WTC11 (cell line): ENCODE measurements around the gene ZC3H13. TPM values are rescaled to one million over a fixed set of nuclear protein-coding genes. Genes with fewer than 3 reads are reported as not detected.

Experiments
- ATAC-seq: fragments of 200-7000 bp; cut with Tn5 transposase; 2 replicates; pipeline ENCODE4 v1.10.0; 2021; ENCODE audit warnings: mild to moderate bottlenecking, moderate library complexity
- CTCF ChIA-PET: fragments of 300-600 bp; sonication (Branson Sonifier 250); formaldehyde crosslinking; loops from one replicate; lab custom pipeline; 2021; ENCODE audit warnings: antibody characterized with exemption; lab: Charles Lee
- POLR2A ChIA-PET: fragments of 350-600 bp; sonication (Branson Sonifier 250); formaldehyde crosslinking; loops from one replicate; lab custom pipeline; 2021; ENCODE audit warnings: antibody characterized with exemption; lab: Charles Lee
- DNase-seq: peaks from one replicate; pipeline ENCODE4 v3.0.0; 2021; ENCODE audit warnings: low spot score
- H3K27ac Mint-ChIP-seq: 2 replicates; pipeline ENCODE4 v1.8.0; 2021; ENCODE audit warnings: mixed read lengths
- H3K27me3 Mint-ChIP-seq: 2 replicates; pipeline ENCODE4 v1.8.0; 2021; ENCODE audit warnings: low read depth, mild to moderate bottlenecking, moderate library complexity, mixed read lengths
- H3K36me3 Mint-ChIP-seq: 2 replicates; pipeline ENCODE4 v1.8.0; 2021; ENCODE audit warnings: mixed read lengths
- H3K4me1 Mint-ChIP-seq: 2 replicates; pipeline ENCODE4 v1.8.0; 2022; ENCODE audit warnings: mixed read lengths
- H3K4me3 Mint-ChIP-seq: 2 replicates; pipeline ENCODE4 v1.8.0; 2021; ENCODE audit warnings: mild to moderate bottlenecking, moderate library complexity, mixed read lengths
- H3K9me3 Mint-ChIP-seq: 2 replicates; pipeline ENCODE4 v1.8.0; 2021; ENCODE audit warnings: mixed read lengths
- ETV6 ChIP-seq: sonication (generic); formaldehyde crosslinking; IDR thresholded peaks from 2 replicates; pipeline ENCODE4 v1.8.1; 2022; ENCODE audit warnings: mild to moderate bottlenecking, missing genetic modification reagents
- MXD4 ChIP-seq: fragments of 250-450 bp; sonication (Bioruptor Pico); IDR thresholded peaks from 2 replicates; pipeline ENCODE4 v1.8.0; 2021; ENCODE audit warnings: mild to moderate bottlenecking, moderate library complexity, borderline replicate concordance
- RELA ChIP-seq: sonication (generic); formaldehyde crosslinking; IDR thresholded peaks from 2 replicates; pipeline ENCODE4 v1.8.1; 2022; ENCODE audit warnings: missing genetic modification reagents, mild to moderate bottlenecking, borderline replicate concordance
- TEAD1 ChIP-seq: sonication (generic); formaldehyde crosslinking; IDR thresholded peaks from 2 replicates; pipeline ENCODE4 v1.8.0; 2022; ENCODE audit warnings: mild to moderate bottlenecking, missing genetic modification reagents
- ZNF138 ChIP-seq: sonication (generic); formaldehyde crosslinking; conservative IDR thresholded peaks from 2 replicates; pipeline ENCODE4 v1.8.1; 2022; ENCODE audit warnings: mild to moderate bottlenecking, moderate library complexity, missing genetic modification reagents
- ZNF317 ChIP-seq: sonication (generic); formaldehyde crosslinking; IDR thresholded peaks from 2 replicates; pipeline ENCODE4 v1.8.1; 2023; ENCODE audit warnings: low read depth, mild to moderate bottlenecking, moderate library complexity, missing genetic modification reagents, borderline replicate concordance
- total RNA-seq: library from RNA; stranded (reverse); gene quantifications from 3 replicates; pipeline ENCODE4 v1.2.3, GENCODE V29; 2021
- TF ChIP-seq, protein P1 (sequence below): sonication (generic); formaldehyde crosslinking; IDR thresholded peaks from 2 replicates; pipeline ENCODE4 v1.8.0; 2022; ENCODE audit warnings: mild to moderate bottlenecking, missing genetic modification reagents
- TF ChIP-seq, protein P2 (sequence below): sonication (generic); formaldehyde crosslinking; IDR thresholded peaks from 2 replicates; pipeline ENCODE4 v1.8.1; 2023; ENCODE audit warnings: mild to moderate bottlenecking, missing genetic modification reagents
- TF ChIP-seq, protein P3 (sequence below): sonication (generic); formaldehyde crosslinking; IDR thresholded peaks from 2 replicates; pipeline ENCODE4 v1.8.1; 2023; ENCODE audit warnings: mild to moderate bottlenecking, missing genetic modification reagents, moderate library complexity
- TF ChIP-seq, protein P4 (sequence below): fragments of 250-450 bp; sonication (Bioruptor Pico); IDR thresholded peaks from 2 replicates; pipeline ENCODE4 v2.1.2; 2022; ENCODE audit warnings: mild to moderate bottlenecking, moderate library complexity
- TF ChIP-seq, protein P5 (sequence below): sonication (generic); formaldehyde crosslinking; IDR thresholded peaks from 2 replicates; pipeline ENCODE4 v1.8.0; 2023; ENCODE audit warnings: missing genetic modification reagents, mild to moderate bottlenecking, borderline replicate concordance

Gene ZC3H13
- total RNA-seq, 1 experiment from 2014 or later: 49.7 TPM

DNA sequence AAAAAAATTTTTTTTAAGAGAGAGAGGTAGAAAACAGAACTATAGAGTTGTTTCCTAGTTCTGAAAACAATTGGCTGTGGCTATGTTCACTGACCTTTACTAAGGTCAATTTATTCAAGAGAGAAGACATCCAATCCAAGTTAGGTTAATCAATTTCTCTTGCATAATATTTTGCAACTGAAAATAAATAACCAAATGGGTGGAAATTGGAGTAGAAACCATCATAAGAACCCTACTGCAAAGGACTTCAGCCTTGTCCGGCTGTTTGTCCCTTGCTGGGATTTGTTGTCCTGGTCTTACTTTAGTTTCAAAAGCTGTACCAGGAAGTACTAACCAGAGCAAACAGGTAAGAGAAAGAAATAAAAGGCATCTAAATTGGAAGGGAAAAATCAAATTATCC lies 23.3 kb upstream of the ZC3H13 start (continued):
- TF ChIP-seq, protein P1, sequence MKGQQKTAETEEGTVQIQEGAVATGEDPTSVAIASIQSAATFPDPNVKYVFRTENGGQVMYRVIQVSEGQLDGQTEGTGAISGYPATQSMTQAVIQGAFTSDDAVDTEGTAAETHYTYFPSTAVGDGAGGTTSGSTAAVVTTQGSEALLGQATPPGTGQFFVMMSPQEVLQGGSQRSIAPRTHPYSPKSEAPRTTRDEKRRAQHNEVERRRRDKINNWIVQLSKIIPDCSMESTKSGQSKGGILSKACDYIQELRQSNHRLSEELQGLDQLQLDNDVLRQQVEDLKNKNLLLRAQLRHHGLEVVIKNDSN (CRISPR knock-in tag): no peak
- TF ChIP-seq, protein P2, sequence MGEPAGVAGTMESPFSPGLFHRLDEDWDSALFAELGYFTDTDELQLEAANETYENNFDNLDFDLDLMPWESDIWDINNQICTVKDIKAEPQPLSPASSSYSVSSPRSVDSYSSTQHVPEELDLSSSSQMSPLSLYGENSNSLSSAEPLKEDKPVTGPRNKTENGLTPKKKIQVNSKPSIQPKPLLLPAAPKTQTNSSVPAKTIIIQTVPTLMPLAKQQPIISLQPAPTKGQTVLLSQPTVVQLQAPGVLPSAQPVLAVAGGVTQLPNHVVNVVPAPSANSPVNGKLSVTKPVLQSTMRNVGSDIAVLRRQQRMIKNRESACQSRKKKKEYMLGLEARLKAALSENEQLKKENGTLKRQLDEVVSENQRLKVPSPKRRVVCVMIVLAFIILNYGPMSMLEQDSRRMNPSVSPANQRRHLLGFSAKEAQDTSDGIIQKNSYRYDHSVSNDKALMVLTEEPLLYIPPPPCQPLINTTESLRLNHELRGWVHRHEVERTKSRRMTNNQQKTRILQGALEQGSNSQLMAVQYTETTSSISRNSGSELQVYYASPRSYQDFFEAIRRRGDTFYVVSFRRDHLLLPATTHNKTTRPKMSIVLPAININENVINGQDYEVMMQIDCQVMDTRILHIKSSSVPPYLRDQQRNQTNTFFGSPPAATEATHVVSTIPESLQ (CRISPR knock-in tag): no peak

DNA sequence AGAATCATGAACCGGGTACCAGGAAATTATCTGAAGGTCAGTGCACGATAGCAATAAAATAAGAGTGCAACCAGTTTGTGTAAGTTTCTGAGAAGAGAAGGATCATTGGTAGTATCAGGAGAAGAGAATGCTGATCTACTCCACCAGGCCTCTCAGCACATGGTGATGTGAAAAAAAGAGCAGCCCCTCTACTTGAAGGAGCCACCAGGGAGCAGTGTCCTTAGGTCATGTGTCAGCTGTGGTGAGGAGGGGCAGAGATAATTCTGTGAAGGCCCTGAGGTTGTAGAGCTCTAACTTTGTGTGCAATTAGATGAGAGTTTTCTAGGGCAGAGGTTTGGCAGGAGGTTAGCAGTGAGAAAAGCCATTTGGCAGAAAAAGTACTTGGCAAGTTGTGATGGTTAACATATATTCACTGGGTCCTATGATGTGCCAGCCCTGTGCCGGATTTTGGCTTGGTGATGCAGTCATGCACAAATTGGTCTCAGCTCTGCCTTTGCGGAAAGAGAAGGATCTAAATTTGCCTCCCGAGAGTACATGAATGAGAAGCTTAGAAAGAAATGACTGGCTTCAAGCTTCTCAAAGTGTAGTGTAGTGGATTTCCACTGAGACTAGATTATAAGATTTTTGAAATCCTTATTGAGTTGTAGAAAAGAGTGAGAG lies 19.2 kb upstream of the ZC3H13 start:
- peaks cover 9% of the 10 kb centered on the region for H3K9me3 Mint-ChIP-seq
- TF ChIP-seq MXD4 (CRISPR knock-in tag) (no peak), ETV6 (CRISPR knock-in tag) (no peak), ZNF138 (CRISPR knock-in tag) (no peak), RELA (no peak)
- TF ChIP-seq, protein P3, sequence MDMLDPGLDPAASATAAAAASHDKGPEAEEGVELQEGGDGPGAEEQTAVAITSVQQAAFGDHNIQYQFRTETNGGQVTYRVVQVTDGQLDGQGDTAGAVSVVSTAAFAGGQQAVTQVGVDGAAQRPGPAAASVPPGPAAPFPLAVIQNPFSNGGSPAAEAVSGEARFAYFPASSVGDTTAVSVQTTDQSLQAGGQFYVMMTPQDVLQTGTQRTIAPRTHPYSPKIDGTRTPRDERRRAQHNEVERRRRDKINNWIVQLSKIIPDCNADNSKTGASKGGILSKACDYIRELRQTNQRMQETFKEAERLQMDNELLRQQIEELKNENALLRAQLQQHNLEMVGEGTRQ: 0 out of 2 replicates have a peak, but pooled peaks have one; percentile 18
- TF ChIP-seq, protein P4, sequence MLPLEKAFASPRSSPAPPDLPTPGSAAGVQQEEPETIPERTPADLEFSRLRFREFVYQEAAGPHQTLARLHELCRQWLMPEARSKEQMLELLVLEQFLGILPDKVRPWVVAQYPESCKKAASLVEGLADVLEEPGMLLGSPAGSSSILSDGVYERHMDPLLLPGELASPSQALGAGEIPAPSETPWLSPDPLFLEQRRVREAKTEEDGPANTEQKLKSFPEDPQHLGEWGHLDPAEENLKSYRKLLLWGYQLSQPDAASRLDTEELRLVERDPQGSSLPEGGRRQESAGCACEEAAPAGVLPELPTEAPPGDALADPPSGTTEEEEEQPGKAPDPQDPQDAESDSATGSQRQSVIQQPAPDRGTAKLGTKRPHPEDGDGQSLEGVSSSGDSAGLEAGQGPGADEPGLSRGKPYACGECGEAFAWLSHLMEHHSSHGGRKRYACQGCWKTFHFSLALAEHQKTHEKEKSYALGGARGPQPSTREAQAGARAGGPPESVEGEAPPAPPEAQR (CRISPR knock-in tag): no peak
- TF ChIP-seq, protein P5, sequence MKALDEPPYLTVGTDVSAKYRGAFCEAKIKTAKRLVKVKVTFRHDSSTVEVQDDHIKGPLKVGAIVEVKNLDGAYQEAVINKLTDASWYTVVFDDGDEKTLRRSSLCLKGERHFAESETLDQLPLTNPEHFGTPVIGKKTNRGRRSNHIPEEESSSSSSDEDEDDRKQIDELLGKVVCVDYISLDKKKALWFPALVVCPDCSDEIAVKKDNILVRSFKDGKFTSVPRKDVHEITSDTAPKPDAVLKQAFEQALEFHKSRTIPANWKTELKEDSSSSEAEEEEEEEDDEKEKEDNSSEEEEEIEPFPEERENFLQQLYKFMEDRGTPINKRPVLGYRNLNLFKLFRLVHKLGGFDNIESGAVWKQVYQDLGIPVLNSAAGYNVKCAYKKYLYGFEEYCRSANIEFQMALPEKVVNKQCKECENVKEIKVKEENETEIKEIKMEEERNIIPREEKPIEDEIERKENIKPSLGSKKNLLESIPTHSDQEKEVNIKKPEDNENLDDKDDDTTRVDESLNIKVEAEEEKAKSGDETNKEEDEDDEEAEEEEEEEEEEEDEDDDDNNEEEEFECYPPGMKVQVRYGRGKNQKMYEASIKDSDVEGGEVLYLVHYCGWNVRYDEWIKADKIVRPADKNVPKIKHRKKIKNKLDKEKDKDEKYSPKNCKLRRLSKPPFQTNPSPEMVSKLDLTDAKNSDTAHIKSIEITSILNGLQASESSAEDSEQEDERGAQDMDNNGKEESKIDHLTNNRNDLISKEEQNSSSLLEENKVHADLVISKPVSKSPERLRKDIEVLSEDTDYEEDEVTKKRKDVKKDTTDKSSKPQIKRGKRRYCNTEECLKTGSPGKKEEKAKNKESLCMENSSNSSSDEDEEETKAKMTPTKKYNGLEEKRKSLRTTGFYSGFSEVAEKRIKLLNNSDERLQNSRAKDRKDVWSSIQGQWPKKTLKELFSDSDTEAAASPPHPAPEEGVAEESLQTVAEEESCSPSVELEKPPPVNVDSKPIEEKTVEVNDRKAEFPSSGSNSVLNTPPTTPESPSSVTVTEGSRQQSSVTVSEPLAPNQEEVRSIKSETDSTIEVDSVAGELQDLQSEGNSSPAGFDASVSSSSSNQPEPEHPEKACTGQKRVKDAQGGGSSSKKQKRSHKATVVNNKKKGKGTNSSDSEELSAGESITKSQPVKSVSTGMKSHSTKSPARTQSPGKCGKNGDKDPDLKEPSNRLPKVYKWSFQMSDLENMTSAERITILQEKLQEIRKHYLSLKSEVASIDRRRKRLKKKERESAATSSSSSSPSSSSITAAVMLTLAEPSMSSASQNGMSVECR (CRISPR knock-in tag): no peak
- TF ChIP-seq, all 79 proteins: peak for 1
- no peaks in the 10 kb centered on the region for H3K27me3 Mint-ChIP-seq
- no peaks in the 10 kb centered on the region for H3K4me1 Mint-ChIP-seq
- DNase-seq (peak; percentile 15), ATAC-seq (peak; percentile 96)
- ChIA-PET POLR2A (no interaction called here), CTCF (interaction anchor here (0.6 to 1.2 kb wide), 12 partner anchors 9 to 264 kb away, joined by 3 to 11 read pairs (median 3); no protein-coding TSS in a partner anchor)
- H3K27ac Mint-ChIP-seq: no peak overlapping the region
- H3K4me3 Mint-ChIP-seq: no peak overlapping the region
- no peaks in the 10 kb centered on the region for H3K36me3 Mint-ChIP-seq

DNA sequence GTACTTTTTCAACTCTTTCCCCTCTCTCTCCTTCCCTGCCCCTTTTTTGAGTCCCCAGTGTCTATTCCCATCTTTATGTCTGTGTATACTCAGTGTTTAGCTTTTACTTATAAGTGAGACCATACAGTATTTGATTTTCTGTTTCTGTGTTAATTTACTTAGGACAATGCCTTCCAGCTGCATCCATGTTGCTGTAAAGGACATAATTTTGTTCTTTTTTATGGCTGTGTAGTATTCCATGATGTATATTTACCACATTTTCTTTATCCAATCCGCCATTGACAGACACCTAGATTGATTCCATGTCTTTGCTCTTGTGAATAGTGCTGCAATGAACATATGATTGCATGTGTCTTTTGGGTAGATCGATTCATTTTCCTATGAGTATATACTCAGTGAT lies 10.7 kb upstream of the ZC3H13 start:
- Mint-ChIP-seq H3K4me1 (no peaks in the 10 kb centered on the region), H3K4me3 (no peak overlapping the region), H3K9me3 (peaks cover 5% of the 10 kb centered on the region), H3K27me3 (no peaks in the 10 kb centered on the region), H3K27ac (no peak overlapping the region), H3K36me3 (no peaks in the 10 kb centered on the region)
- ATAC-seq (no peak), DNase-seq (no peak)
- ChIA-PET POLR2A (no interaction called here), CTCF (no interaction called here)
- no peak for TF ChIP-seq TEAD1 (CRISPR knock-in tag)
- TF ChIP-seq ZNF317: no peak
